Prostate gland (tissue), 2 donors: ENCODE results near the gene ESRRB.

Source experiments
- CTCF ChIP-seq, 4 experiments: fragments of 200-600 bp in 2 of 4; fragments of 450-650 bp in 2 of 4; sonication (generic) in 2 of 4; IDR thresholded peaks; 1 replicate in 3 of 4; 2 replicates in 1 of 4; pipeline ENCODE4 v1.5.1; 2016 to 2019; ENCODE audit warnings: antibody characterized with exemption in 4 of 4, mild to moderate bottlenecking in 2 of 4, moderate library complexity in 2 of 4
- POLR2A ChIP-seq: fragments of 450-650 bp; IDR thresholded peaks from one replicate; pipeline ENCODE4 v1.6.1; 2016; ENCODE audit warnings: antibody characterized with exemption, mild to moderate bottlenecking

- TF ChIP-seq POLR2A (no peak), CTCF (IDR thresholded peaks at IDR 0.05) (no peak)
Measured at GRCh38 chr14:76502638-76503037, 126.7 kb downstream of the ESRRB start.
